ENCODE results near the gene PID1.

The PID1 gene

GRCh38 chr2:229059331-229060033 is 211.6 kb downstream of the PID1 start:
- no peak for DNase-seq

- DNase-seq, result no peak
Observed at GRCh38 chr2:229057976-229058553, 213.0 kb downstream of the PID1 start.

GRCh38 chr2:229054311-229054710 is 216.8 kb downstream of the PID1 start:
- DNase-seq, result no peak

GRCh38 chr2:229051798-229052197 is 219.3 kb downstream of the PID1 start:
- no peak for DNase-seq

- DNase-seq, result no peak
Observed at GRCh38 chr2:229050133-229050532, 221.0 kb downstream of the PID1 start.

GRCh38 chr2:229048134-229048533 is 223.0 kb downstream of the PID1 start:
- no peak for DNase-seq

- DNase-seq, result no peak
Observed at GRCh38 chr2:229045671-229046070, 225.4 kb downstream of the PID1 start.

GRCh38 chr2:229044581-229044980 is 226.5 kb downstream of the PID1 start:
- no peak for DNase-seq

GRCh38 chr2:229043681-229044080 is 227.4 kb downstream of the PID1 start:
- no peak for DNase-seq

- no peak for DNase-seq
Observed at GRCh38 chr2:229042349-229042748, 228.7 kb downstream of the PID1 start.

GRCh38 chr2:229041691-229042090 is 229.4 kb downstream of the PID1 start:
- DNase-seq, result no peak

- DNase-seq, result no peak
Observed at GRCh38 chr2:229037621-229038020, 233.5 kb downstream of the PID1 start.

- DNase-seq, result no peak
Observed at GRCh38 chr2:229033816-229034215, 237.3 kb downstream of the PID1 start.

GRCh38 chr2:229032608-229033234 is 238.4 kb downstream of the PID1 start:
- DNase-seq, result no peak

- no peak for DNase-seq
Observed at GRCh38 chr2:229027353-229028105, 243.6 kb downstream of the PID1 start.

- no peak for DNase-seq
Observed at GRCh38 chr2:229025653-229026052, 245.4 kb downstream of the PID1 start.

- no peak for DNase-seq
Observed at GRCh38 chr2:229022652-229023051, 248.4 kb downstream of the PID1 start.

GRCh38 chr2:229022071-229022470 is 249.0 kb downstream of the PID1 start:
- no peak for DNase-seq

- DNase-seq, result no peak
Observed at GRCh38 chr2:229009816-229010215, 261.3 kb downstream of the PID1 start.

GRCh38 chr2:229003256-229003655 is 267.8 kb downstream of the PID1 start:
- no peak for DNase-seq

- DNase-seq, result no peak
Observed at GRCh38 chr2:229001196-229001595, 269.9 kb downstream of the PID1 start.

- no peak for DNase-seq
Observed at GRCh38 chr2:228999326-228999725, 271.8 kb downstream of the PID1 start.

GRCh38 chr2:228988786-228989185 is 282.3 kb downstream of the PID1 start:
- no peak for DNase-seq

All from activated CD4-positive, CD25-positive, alpha-beta regulatory T cell (primary cell).